K562 (cell line): Measurements from ENCODE around the gene MRI1. TPM values are rescaled to one million over a fixed set of nuclear protein-coding genes. Genes with fewer than 3 reads are reported as not detected.

Experiments
- ATAC-seq: fragments of 200-7000 bp; cut with Tn5 transposase; 3 replicates; pipeline ENCODE4 v1.9.1; 2020; ENCODE audit warnings: moderate library complexity
- BruUV-seq: library from RNA; stranded (reverse); fragments of 400-500 nt; replicated peaks from 2 replicates; lab custom pipeline; 2021; lab: Mats Ljungman, UMichigan
- CTCF ChIA-PET: fragments of 300-600 bp; formaldehyde crosslinking; extraction: SDS; loops from one replicate; lab custom pipeline; 2021; ENCODE audit warnings: low intra/inter-chr PET ratio; lab: Yijun Ruan, JAX
- POLR2A ChIA-PET: fragments of 300-600, 350-650 bp; sonication (Branson Sonifier 250); formaldehyde crosslinking; extraction: SDS; loops from one replicate; lab custom pipeline; 2021; ENCODE audit warnings: antibody characterized with exemption, inconsistent platforms; lab: Yijun Ruan, JAX
- DNase-seq, 4 experiments: peaks; one replicate each; pipeline versions ENCODE4 v3.0.0 to v3.0.0-alpha.2; 2011 to 2018; ENCODE audit warnings: low spot score in 3 of 4, mixed read lengths in 3 of 4; ENCODE audit errors: extremely low read depth in 1 of 4
- FAIRE-seq: peaks from 2 replicates; lab custom pipeline; 2011; peaks lifted over from hg19 to GRCh38; lab: Jason Lieb, UNC
- H2AFZ ChIP-seq: 2 replicates; pipeline ENCODE4 v1.6.0; 2011; ENCODE audit warnings: low read depth, low read length, control low read depth, inconsistent platforms
- H3K27ac ChIP-seq: fragments of 200-600 bp; 3 replicates; pipeline ENCODE4 v1.8.0; 2011; ENCODE audit warnings: low read depth, mild to moderate bottlenecking, control low read depth, inconsistent platforms, low read length, moderate library complexity, mixed read lengths; ENCODE audit errors: extremely low read depth
- H3K27me3 ChIP-seq, 2 experiments: fragments of 300-600 bp in 1 of 2; 2 replicates in 1 of 2; 3 replicates in 1 of 2; pipeline versions ENCODE4 v1.6.0 to v1.8.0; 2011; ENCODE audit warnings: inconsistent platforms in 2 of 2, low read length in 2 of 2, mild to moderate bottlenecking in 1 of 2, mixed read lengths in 1 of 2, moderate library complexity in 1 of 2; ENCODE audit not compliant: control insufficient read depth in 2 of 2, insufficient read depth in 2 of 2
- H3K36me3 ChIP-seq: fragments of 300-600 bp; 3 replicates; pipeline ENCODE4 v1.8.0; 2011; ENCODE audit warnings: mild to moderate bottlenecking, low read length, inconsistent platforms; ENCODE audit not compliant: control insufficient read depth, insufficient read depth
- H3K4me1 ChIP-seq, 2 experiments: fragments of 200-600 bp in 1 of 2; replicated peaks in 1 of 2; 2 replicates in 1 of 2; 3 replicates in 1 of 2; pipeline versions ENCODE4 v1.5.1 to v1.8.0; 2011; ENCODE audit warnings: inconsistent platforms in 2 of 2, low read length in 2 of 2, mild to moderate bottlenecking in 1 of 2, mixed read lengths in 1 of 2, moderate library complexity in 1 of 2; ENCODE audit not compliant: control insufficient read depth in 2 of 2, insufficient read depth in 2 of 2
- H3K4me2 ChIP-seq: 2 replicates; pipeline ENCODE4 v1.6.1; 2011; ENCODE audit warnings: low read length, control low read depth, inconsistent platforms, mixed read lengths; ENCODE audit not compliant: insufficient read depth
- H3K4me3 ChIP-seq: fragments of 200-600 bp; sonication (generic), shearing (Covaris generic); 2 replicates; pipeline ENCODE4 v1.5.1; 2016; ENCODE audit warnings: control low read depth, inconsistent platforms
- H3K79me2 ChIP-seq: fragments of 200-600 bp; 3 replicates; pipeline ENCODE4 v1.8.0; 2011; ENCODE audit warnings: low read length, inconsistent platforms; ENCODE audit not compliant: control insufficient read depth, insufficient read depth
- H3K9ac ChIP-seq, 2 experiments: 2 replicates each; pipeline versions ENCODE4 v1.6.0 to v1.6.1; 2011; ENCODE audit warnings: low read depth in 2 of 2, low read length in 2 of 2, control low read depth in 1 of 2, inconsistent platforms in 1 of 2, mild to moderate bottlenecking in 1 of 2, mixed read lengths in 1 of 2; ENCODE audit not compliant: insufficient read depth in 1 of 2
- H3K9me1 ChIP-seq: one replicate; pipeline ENCODE4 v1.6.0; 2011; ENCODE audit warnings: inconsistent platforms, mild to moderate bottlenecking, low read length, moderate library complexity; ENCODE audit not compliant: control insufficient read depth, insufficient read depth
- H3K9me3 ChIP-seq: replicated peaks from 2 replicates; pipeline ENCODE4 v1.5.1; 2011; ENCODE audit warnings: low read depth, low read length, inconsistent platforms; ENCODE audit not compliant: control insufficient read depth, insufficient read depth
- H4K20me1 ChIP-seq: replicated peaks from 2 replicates; pipeline ENCODE4 v1.6.1; 2011; ENCODE audit warnings: low read length, inconsistent platforms, mixed read lengths; ENCODE audit not compliant: control insufficient read depth, insufficient read depth
- HCFC1 ChIP-seq: IDR thresholded peaks from 2 replicates; pipeline ENCODE4 v1.6.1; 2012; ENCODE audit warnings: low read depth, low read length, improper control_type of control experiment
- ILF3 ChIP-seq: fragments of 450-650 bp; IDR thresholded peaks from 2 replicates; pipeline ENCODE4 v1.6.1; 2018; ENCODE audit warnings: antibody characterized with exemption, mild to moderate bottlenecking, moderate library complexity, borderline replicate concordance
- YY1 ChIP-seq, 3 experiments: IDR thresholded peaks; 2 replicates each; pipeline ENCODE4 v1.6.1; 2011; ENCODE audit warnings: low read length in 2 of 3, mild to moderate bottlenecking in 2 of 3, moderate library complexity in 2 of 3, borderline replicate concordance in 1 of 3, control low read depth in 1 of 3, low read depth in 1 of 3; ENCODE audit not compliant: insufficient read depth in 3 of 3, insufficient replicate concordance in 2 of 3, control insufficient read depth in 1 of 3, insufficient read length in 1 of 3; ENCODE audit errors: extremely low read depth in 1 of 3
- WGBS: fragments of 100-300 bp; shearing (Covaris generic); methylation state at CpG from one replicate; pipeline ENCODE4 v1.1.6; 2016; ENCODE audit warnings: low coverage, mixed read lengths; ENCODE audit not compliant: insufficient coverage; ENCODE audit errors: missing lambda C conversion rate; 5-methylcytosine and 5-hydroxymethylcytosine counted together
- in situ Hi-C: fragments of 300-500 bp; cut with MboI; formaldehyde crosslinking; loops from 4 replicates; pipeline ENCODE4 v1.15.0; 2018; ENCODE audit warnings: inconsistent platforms, mixed read lengths
- intact Hi-C: fragments of 100-400 bp; cut with micrococcal nuclease; formaldehyde crosslinking; loops from 2 replicates; pipeline ENCODE4 v1.14.2; 2022
- polyA plus RNA-seq, 8 experiments: library from polyadenylated mRNA; depleted of rRNA in 4 of 8; stranded (reverse) in 5 of 8; unstranded in 3 of 8; fragments of >200 nt; fragmentation: Nextera tagmentation in 2 of 8; fragmentation: Illumina TruSeq in 1 of 8; extraction: Ambion mirVana in 2 of 8; extraction: Trizol in 1 of 8; gene quantifications; 2 replicates each; pipeline versions ENCODE4 v1.2.1 to v1.2.3, GENCODE V29; 2011 to 2014; ENCODE audit warnings: inconsistent platforms in 1 of 8, missing spikeins in 1 of 8
- total RNA-seq, 7 experiments: library from RNA; depleted of rRNA in 6 of 7; stranded (reverse); fragments of >200 nt in 6 of 7; fragmentation: Illumina TruSeq in 2 of 7; extraction: Trizol in 2 of 7; gene quantifications; 2 replicates each; pipeline versions ENCODE4 v1.2.1 to v1.2.3, GENCODE V29; 2011 to 2021; ENCODE audit warnings: low replicate concordance in 1 of 7
- TF ChIP-seq, protein P1 (sequence below), 2 experiments: IDR thresholded peaks; 2 replicates each; pipeline ENCODE4 v1.6.1; 2011; ENCODE audit warnings: borderline replicate concordance in 1 of 2, control low read depth in 1 of 2, low read depth in 1 of 2, low read length in 1 of 2, mild to moderate bottlenecking in 1 of 2, mixed read lengths in 1 of 2, moderate library complexity in 1 of 2; ENCODE audit not compliant: insufficient read depth in 1 of 2, insufficient read length in 1 of 2, poor library complexity in 1 of 2, severe bottlenecking in 1 of 2; ENCODE audit errors: extremely low read depth in 1 of 2

MRI1 gene
- total and polyA plus RNA-seq, 9 of the 15 experiments (the other 6 are each of a cell fraction or from before 2014, with no cell fraction given): 5.5 to 57.4 (median 28.2) TPM

GRCh38 chr19:13727798-13728197 lies 36.5 kb upstream of the MRI1 start:
- Histone ChIP-seq H3K4me3 (no peak overlapping the region), H3K9me3 (no peaks in the 10 kb centered on the region), H3K27me3 (peaks cover 6 to 9% of the 10 kb centered on the region in 2 experiments; a peak in 2 of 5 replicates), H3K4me1 (peaks cover 11 to 13% of the 10 kb centered on the region in 2 experiments), H3K9me1 (no peaks in the 10 kb centered on the region), H3K27ac (no peak overlapping the region), H3K79me2 (no peaks in the 10 kb centered on the region; the same call in 2 of the 3 replicates), H3K36me3 (no peaks in the 10 kb centered on the region)
- ChIA-PET CTCF (interaction anchor here (0.6 kb wide), 1 partner anchor 732 kb away, joined by 3 read pairs; no protein-coding TSS in a partner anchor), POLR2A (no interaction called here)
- 55% methylated on average over 7 of the region's 8 CpGs for WGBS
- in situ Hi-C loops (no loop called here), intact Hi-C loops (no loop called here)
- TF ChIP-seq YY1 (IDR thresholded peaks at IDR 0.05; ENCODE audit: borderline replicate concordance in 1 of 3, control insufficient read depth in 1 of 3, extremely low read depth in 1 of 3, insufficient read depth in 3 of 3, insufficient read length in 1 of 3, insufficient replicate concordance in 2 of 3, low read depth in 1 of 3, low read length in 2 of 3) (no peak), ILF3 (no peak), HCFC1 (no peak)
- TF ChIP-seq, protein P1, sequence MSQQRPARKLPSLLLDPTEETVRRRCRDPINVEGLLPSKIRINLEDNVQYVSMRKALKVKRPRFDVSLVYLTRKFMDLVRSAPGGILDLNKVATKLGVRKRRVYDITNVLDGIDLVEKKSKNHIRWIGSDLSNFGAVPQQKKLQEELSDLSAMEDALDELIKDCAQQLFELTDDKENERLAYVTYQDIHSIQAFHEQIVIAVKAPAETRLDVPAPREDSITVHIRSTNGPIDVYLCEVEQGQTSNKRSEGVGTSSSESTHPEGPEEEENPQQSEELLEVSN (IDR thresholded peaks at IDR 0.05; ENCODE audit: borderline replicate concordance in 1 of 2, extremely low read depth in 1 of 2, insufficient read depth in 1 of 2, insufficient read length in 1 of 2, low read depth in 1 of 2, low read length in 1 of 2, poor library complexity in 1 of 2, severe bottlenecking in 1 of 2): no peak
- TF ChIP-seq, all 486 proteins: peak for 0
- no peaks in the 10 kb centered on the region for H4K20me1 ChIP-seq
- FAIRE-seq: no peak
- no peak for ATAC-seq
- H3K4me2 ChIP-seq: no peak overlapping the region
- no peak overlapping the region for H3K9ac ChIP-seq
- no peak overlapping the region for H2AFZ ChIP-seq
- no peak for DNase-seq
- BruUV-seq: no TSS peak
